Measurements from ENCODE around the gene ZNF385C. TPM values are rescaled to one million over a fixed set of nuclear protein-coding genes. Genes with fewer than 3 reads are reported as not detected.
A peak's percentile ranks its signal among the peaks of the same experiment; 100 is the strongest.

ZNF385C gene
- polyA plus RNA-seq, 2 of the 4 experiments (the other 2 are of a cell fraction), result 0.13 to 0.61 TPM

DNA sequence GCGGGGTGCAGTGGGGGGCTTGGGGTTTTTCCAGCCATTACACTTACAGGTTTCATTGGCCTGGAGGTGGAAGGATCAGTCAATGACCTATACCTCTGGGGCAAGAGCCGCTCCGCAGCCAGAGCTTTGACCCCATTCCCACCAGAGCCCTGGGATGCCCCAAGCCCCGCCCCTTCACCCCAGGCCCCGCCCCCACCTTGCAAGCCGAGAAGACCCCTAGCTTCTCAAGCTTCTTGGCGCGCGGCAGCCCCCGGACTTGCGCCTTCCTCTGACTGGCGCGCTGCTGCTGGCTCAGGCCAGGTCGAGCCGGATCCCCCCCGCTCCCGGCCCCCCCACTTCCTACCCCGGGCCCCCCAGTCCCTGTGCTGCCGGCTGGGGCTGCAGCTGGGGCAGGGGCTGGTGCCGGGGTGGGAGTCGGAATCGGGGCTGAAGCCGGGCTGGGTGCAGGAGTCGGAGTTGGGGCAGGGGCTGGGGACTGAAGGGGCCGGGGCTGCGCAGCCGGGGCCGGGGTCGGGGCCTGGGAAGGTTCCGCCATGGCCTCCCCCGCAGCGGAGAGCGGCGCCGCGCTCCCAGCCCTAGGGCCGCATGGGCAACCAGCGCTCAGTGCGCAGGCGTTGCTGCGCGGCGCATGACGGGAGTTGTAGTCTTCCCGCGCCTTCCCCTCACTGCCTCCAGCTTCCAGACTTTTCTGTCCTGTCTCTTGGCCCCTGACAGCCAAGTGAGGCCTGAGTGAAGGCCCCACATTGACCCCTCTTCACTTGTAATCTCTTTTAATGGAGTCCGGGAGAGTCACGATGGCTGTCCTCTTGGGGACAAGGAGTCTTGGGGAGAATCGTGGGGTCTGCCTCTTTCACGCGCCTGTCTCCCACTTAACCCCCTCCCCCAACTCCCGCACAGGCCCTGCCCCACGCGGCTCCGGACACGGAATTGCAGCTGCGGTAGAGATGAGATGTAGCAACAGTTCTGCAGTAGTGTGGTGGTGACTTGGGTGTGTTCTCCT, 22.8 kb upstream of the ZNF385C start, which contains the start of gene KAT2A:
KAT2A (minus strand) TSS at position 598 of the 1,000 bp plus-strand sequence; CDS start at position 535, 63 bp downstream.
- Histone ChIP-seq H3K27ac (peak within 1 kb of the TSS; percentile 94 to 98), H3K9me3 (no peaks in the 10 kb centered on the region), H3K4me2 (peak within 1 kb of the TSS; percentile 96), H3K4me3 (peak within 1 kb of the TSS; percentile 93), H3K4me1 (peaks cover 16% of the 10 kb centered on the region)
- WGBS (ENCODE audit: missing lambda C conversion rate), result 19% methylated on average over 31 of the region's 57 CpGs
- ATAC-seq (peak; percentile 78 to 93), FAIRE-seq (peak; percentile 28), DNase-seq (ENCODE audit: low read depth in 1 of 2, low spot score in 1 of 2) (peak; percentile 89 to 99)
- ChIA-PET POLR2A (interaction anchor here (0.6 to 1.6 kb wide), 13 partner anchors 11 to 455 kb away, joined by 3 to 10 read pairs (median 4); partner anchors contain the start of genes ACLY, CNP, DNAJC7 and ODAD4), CTCF (interaction anchor here (0.6 to 39.5 kb wide), 17 partner anchors 10 to 406 kb away, joined by 3 to 658 read pairs (median 7); partner anchors contain the start of genes CNP, DNAJC7, HCRT and KCNH4)
- no peak for TF ChIP-seq CBX2 (IDR thresholded peaks at IDR 0.05; ENCODE audit: borderline replicate concordance, low read depth)
- peak; percentile 55 to 95; a peak in 4 of 5 replicates for TF ChIP-seq JUN (IDR thresholded peaks at IDR 0.05)
- no peak for TF ChIP-seq HOXA7 (CRISPR knock-in tag; IDR thresholded peaks at IDR 0.05)
- peak; percentile 96 for TF ChIP-seq PHF8 (IDR thresholded peaks at IDR 0.05; ENCODE audit: borderline replicate concordance, low read depth)
- no peak for TF ChIP-seq MAFK (IDR thresholded peaks at IDR 0.05; ENCODE audit: partially characterized antibody)
- TF ChIP-seq FOSB (CRISPR knock-in tag; IDR thresholded peaks at IDR 0.05), result no peak
- no peak for TF ChIP-seq SREBF2 (IDR thresholded peaks at IDR 0.05)
- TF ChIP-seq NPAS2 (CRISPR knock-in tag; IDR thresholded peaks at IDR 0.05; ENCODE audit: borderline replicate concordance), result no peak
- no peak for TF ChIP-seq RARB (CRISPR knock-in tag; IDR thresholded peaks at IDR 0.05)
- TF ChIP-seq ESRRA (IDR thresholded peaks at IDR 0.05; ENCODE audit: borderline replicate concordance, low read length), result no peak
- TF ChIP-seq, protein P1, sequence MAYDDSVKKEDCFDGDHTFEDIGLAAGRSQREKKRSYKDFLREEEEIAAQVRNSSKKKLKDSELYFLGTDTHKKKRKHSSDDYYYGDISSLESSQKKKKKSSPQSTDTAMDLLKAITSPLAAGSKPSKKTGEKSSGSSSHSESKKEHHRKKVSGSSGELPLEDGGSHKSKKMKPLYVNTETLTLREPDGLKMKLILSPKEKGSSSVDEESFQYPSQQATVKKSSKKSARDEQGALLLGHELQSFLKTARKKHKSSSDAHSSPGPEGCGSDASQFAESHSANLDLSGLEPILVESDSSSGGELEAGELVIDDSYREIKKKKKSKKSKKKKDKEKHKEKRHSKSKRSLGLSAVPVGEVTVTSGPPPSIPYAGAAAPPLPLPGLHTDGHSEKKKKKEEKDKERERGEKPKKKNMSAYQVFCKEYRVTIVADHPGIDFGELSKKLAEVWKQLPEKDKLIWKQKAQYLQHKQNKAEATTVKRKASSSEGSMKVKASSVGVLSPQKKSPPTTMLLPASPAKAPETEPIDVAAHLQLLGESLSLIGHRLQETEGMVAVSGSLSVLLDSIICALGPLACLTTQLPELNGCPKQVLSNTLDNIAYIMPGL (CRISPR knock-in tag; IDR thresholded peaks at IDR 0.05; ENCODE audit: borderline replicate concordance), result no peak
- no peak for TF ChIP-seq NR3C1 (IDR thresholded peaks at IDR 0.05)
- TF ChIP-seq, protein P2, sequence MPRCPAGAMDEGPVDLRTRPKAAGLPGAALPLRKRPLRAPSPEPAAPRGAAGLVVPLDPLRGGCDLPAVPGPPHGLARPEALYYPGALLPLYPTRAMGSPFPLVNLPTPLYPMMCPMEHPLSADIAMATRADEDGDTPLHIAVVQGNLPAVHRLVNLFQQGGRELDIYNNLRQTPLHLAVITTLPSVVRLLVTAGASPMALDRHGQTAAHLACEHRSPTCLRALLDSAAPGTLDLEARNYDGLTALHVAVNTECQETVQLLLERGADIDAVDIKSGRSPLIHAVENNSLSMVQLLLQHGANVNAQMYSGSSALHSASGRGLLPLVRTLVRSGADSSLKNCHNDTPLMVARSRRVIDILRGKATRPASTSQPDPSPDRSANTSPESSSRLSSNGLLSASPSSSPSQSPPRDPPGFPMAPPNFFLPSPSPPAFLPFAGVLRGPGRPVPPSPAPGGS (IDR thresholded peaks at IDR 0.05), result peak; percentile 75; the same call in 1 of the 3 replicates
- TF ChIP-seq, protein P3, sequence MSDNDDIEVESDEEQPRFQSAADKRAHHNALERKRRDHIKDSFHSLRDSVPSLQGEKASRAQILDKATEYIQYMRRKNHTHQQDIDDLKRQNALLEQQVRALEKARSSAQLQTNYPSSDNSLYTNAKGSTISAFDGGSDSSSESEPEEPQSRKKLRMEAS (IDR thresholded peaks at IDR 0.05), result peak; percentile 95
- TF ChIP-seq EHMT2 (IDR thresholded peaks at IDR 0.05; ENCODE audit: low read depth), result no peak
- TF ChIP-seq HOXB5 (CRISPR knock-in tag; IDR thresholded peaks at IDR 0.05), result no peak
- no peak for TF ChIP-seq HDAC2 (IDR thresholded peaks at IDR 0.05)
- TF ChIP-seq BHLHE40 (IDR thresholded peaks at IDR 0.05; ENCODE audit: low read depth, low read length), result no peak
- no peak for TF ChIP-seq HEYL (CRISPR knock-in tag; IDR thresholded peaks at IDR 0.05)
- TF ChIP-seq MYC (IDR thresholded peaks at IDR 0.05; ENCODE audit: borderline replicate concordance, low read length), result peak; percentile 98
- TF ChIP-seq CEBPB (IDR thresholded peaks at IDR 0.05), result no peak
- TF ChIP-seq FOSL2 (IDR thresholded peaks at IDR 0.05), result no peak
- TF ChIP-seq FOSL2 (CRISPR knock-in tag; IDR thresholded peaks at IDR 0.05), result no peak
- TF ChIP-seq POLR2A (IDR thresholded peaks at IDR 0.05; ENCODE audit: low read length), result peak; percentile 93
- TF ChIP-seq POLR2AphosphoS2 (conservative IDR thresholded peaks at IDR 0.05; ENCODE audit: low read length), result no peak
- no peak for TF ChIP-seq EP300 (IDR thresholded peaks at IDR 0.05)
- no peak for TF ChIP-seq NFE2L2 (conservative IDR thresholded peaks at IDR 0.05; ENCODE audit: low read length)
- TF ChIP-seq RNF2 (IDR thresholded peaks at IDR 0.05; ENCODE audit: borderline replicate concordance, low read depth), result no peak
- TF ChIP-seq EHF (CRISPR knock-in tag; IDR thresholded peaks at IDR 0.05), result no peak
